Kasumi-1 (cell line): ENCODE data around the gene RNU2-63P.
"Not testable (repeated sequence)": the region's sequence is repeated elsewhere in the genome, so short reads cannot be mapped to it uniquely, and the experiment has no call there.

ENCODE experiments used
- DNase-seq, 2 experiments: peaks; one replicate each; lab custom pipeline; 2025; lab: John Stamatoyannopoulos, UW

The RNU2-63P gene

GRCh38 chr2:88028931-88029330 lies 12.6 kb upstream of the RNU2-63P start:
- no peak for DNase-seq

GRCh38 chr2:88027697-88028389 lies 11.5 kb upstream of the RNU2-63P start:
- peak; percentile 51 to 64 for DNase-seq

GRCh38 chr2:88024509-88024908 lies 8.2 kb upstream of the RNU2-63P start:
- no peak for DNase-seq

DNA sequence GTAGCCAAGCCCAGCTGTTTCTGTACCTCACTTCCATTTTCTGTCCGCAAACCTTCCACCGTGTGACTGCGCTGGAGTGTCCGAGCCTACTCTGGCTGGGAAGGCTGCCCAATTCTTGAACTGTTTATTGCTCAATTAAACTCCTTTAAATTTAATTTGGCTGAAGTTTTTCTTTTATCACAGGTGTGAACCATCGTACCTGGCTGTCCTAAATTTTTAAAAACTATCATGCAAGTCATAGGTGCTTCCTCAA lies 6.2 kb upstream of the RNU2-63P start:
- no peak for DNase-seq

DNA sequence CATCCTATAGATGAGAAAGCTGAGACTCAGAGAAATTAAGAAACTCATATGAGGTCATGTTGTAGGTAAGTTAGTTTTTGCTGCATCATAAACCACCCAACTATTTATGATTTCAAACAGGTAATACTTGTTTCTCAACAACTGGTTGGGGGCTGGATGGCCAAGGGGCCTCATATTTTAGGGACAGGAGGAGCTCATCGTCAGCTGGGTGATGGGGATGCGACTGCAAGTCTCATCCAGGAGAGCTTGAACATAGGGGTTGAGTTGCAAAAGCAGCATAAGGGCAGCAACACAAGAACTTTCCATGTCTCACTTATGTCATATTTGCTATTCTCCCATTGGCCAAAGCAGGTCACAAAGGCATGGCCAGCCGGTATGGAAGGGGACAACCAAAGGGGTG lies 3.6 kb upstream of the RNU2-63P start:
- no peak for DNase-seq

GRCh38 chr2:88018909-88019308 lies 2.6 kb upstream of the RNU2-63P start:
- no peak for DNase-seq

DNA sequence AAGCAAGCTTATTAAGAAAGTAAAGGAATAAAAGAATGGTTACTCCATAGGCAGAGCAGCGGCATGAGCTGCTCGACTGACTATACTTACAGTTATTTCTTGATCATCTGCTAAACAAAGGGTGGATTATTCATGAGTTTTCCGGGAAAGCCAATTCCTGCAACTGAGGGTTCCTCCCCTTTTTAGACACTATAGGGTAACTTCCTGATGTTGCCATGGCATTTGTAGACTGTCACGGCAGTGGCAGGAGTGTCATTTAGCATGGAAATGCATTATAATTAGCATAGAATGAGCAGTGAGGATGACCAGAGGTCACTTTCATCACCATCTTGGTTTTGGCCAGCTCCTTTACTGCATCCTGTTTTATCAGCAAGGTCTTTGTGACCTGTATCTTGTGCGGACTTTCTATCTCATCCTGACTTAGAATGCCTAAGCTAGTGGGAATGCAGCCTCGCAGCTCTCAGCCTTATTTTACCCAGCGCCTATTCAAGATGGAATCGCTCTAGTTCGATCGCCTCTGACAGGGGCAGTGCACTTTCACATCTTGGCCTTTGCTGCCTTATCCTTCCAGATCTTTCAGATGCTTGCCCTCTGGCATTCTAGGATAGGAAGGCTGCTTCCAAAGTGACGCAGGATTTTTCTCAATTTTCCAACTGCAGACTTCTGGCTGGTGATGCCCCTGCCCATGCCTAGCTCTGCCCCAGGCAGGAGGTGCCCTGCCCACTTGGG lies 1.9 kb upstream of the RNU2-63P start:
- DNase-seq = not testable (repeated sequence)

GRCh38 chr2:88017780-88018038 lies 1.4 kb upstream of the RNU2-63P start:
- DNase-seq = not testable (repeated sequence)

GRCh38 chr2:88016960-88017779 lies 823 bp upstream of the RNU2-63P start:
- DNase-seq = peak; percentile 69 to 77

- DNase-seq = no peak
These were observed 5.3 kb downstream of the RNU2-63P start for GRCh38 chr2:88011011-88011410.

- no peak for DNase-seq
These were observed 6.2 kb downstream of the RNU2-63P start for GRCh38 chr2:88010136-88010535.

DNA sequence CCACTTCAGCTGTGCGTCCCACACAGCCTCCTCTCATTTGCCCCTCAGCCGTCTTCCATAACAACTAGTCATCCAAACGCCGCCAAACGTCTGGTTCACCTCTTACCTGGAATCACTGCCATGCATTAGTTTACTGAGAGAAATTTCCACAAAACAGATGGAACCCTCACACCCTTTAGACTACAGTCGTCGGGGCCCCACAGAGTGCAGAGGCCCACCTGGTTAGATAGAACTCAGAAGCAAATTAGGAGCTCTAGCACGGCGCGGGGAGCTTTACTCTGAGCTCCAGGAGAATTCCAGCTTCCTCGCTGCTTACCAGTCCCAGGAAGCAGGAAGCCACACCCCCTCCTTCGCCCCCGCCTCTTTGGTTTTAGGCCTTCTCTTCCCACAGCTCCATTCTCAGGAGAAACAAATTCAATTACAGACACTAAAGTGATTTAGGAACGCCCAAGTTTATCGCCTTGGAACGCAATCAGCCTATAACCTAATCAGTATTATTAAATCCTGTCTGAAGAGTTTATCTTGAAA lies 9.4 kb downstream of the RNU2-63P start:
- DNase-seq = no peak

DNA sequence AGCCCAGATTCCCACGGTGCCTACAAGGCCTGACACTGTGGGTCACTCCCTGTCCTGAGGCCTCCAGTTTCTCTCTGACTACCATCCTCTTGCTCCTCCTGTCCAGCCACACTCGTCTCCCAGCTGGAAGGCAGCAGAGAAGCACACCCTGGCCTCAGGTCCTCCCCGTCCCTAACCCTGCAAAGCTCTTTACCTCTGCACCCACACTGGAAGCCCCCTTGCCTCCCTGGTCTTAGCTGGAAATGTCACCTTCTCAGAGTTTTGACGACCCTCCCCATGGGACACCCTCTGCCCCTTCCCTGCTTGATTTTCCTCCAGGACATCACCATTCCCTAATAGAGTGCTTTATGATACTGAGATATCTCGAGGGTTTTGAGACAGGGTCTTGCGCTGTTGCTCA lies 10.6 kb downstream of the RNU2-63P start:
- DNase-seq = no peak

GRCh38 chr2:88003074-88003755 lies 13.1 kb downstream of the RNU2-63P start:
- peak; percentile 9 to 30 for DNase-seq

- DNase-seq = no peak
These were observed 14.0 kb downstream of the RNU2-63P start for GRCh38 chr2:88002359-88002707.

GRCh38 chr2:88000474-88000873 lies 15.9 kb downstream of the RNU2-63P start:
- DNase-seq = not testable (repeated sequence)

DNA sequence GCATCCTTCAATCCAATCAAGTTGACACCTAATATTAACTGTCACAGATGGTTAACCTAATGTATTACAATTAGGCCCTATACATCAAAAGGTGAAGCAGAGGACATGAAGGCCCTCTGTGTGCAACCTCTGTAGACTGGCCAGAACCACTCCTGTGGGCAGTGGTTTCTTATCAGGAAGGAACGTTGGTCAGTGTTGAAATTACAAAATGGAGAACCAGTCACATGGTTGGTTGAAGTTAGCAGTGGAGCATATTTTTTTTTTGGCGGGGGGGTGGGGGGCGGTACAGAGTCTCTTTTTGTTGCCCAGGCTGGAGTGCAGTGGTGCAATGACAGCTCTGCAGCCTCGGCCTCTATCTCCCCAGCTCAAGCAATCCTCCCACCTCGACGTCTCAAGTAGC lies 19.8 kb downstream of the RNU2-63P start:
- peak in 1 of 2 experiments; percentile 0 for DNase-seq

DNA sequence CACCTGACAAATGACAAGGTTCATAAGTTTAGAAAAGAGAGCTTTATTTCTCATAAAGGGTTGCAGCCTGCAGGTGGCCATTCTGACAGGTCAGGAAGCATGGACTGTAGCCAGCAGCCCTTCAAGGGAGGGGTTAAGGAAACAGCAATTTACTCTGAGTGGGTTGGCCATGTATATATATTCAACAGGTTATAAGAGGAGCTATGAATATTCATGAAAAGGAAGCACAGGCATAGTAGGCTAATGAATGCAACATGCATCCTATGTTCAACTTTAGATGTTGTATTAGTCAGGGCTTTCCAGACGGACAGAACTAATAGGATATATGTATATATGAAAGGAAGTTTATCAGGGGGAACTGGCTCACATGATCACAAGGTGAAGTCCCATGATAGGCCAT lies 20.6 kb downstream of the RNU2-63P start:
- no peak for DNase-seq

- DNase-seq = not testable (repeated sequence)
These were observed 22.0 kb downstream of the RNU2-63P start for GRCh38 chr2:87994304-87994850.

- not testable (repeated sequence) for DNase-seq
These were observed 23.8 kb downstream of the RNU2-63P start for GRCh38 chr2:87992569-87992968.

GRCh38 chr2:87987473-87987872 lies 28.9 kb downstream of the RNU2-63P start:
- not testable (repeated sequence) for DNase-seq

- DNase-seq = not testable (repeated sequence)
These were observed 30.4 kb downstream of the RNU2-63P start for GRCh38 chr2:87985902-87986301.
